K562 (cell line): ENCODE results near the gene C12orf60. TPM values are rescaled to one million over a fixed set of nuclear protein-coding genes. Genes with fewer than 3 reads are reported as not detected.

Source experiments
- BRF1 ChIP-seq: IDR thresholded peaks from 3 replicates; pipeline ENCODE4 v1.6.1; 2011; ENCODE audit warnings: borderline replicate concordance, mild to moderate bottlenecking; ENCODE audit not compliant: insufficient read length; ENCODE audit errors: extremely low read depth
- MCM5 ChIP-seq: fragments of 450-650 bp; IDR thresholded peaks from 2 replicates; pipeline ENCODE4 v1.6.1; 2016; ENCODE audit warnings: low read depth
- NCOR1 ChIP-seq: fragments of 450-650 bp; IDR thresholded peaks from 2 replicates; pipeline ENCODE4 v1.6.1; 2016; ENCODE audit warnings: mild to moderate bottlenecking, moderate library complexity
- OTX1 ChIP-seq: fragments of 450-650 bp; formaldehyde crosslinking; IDR thresholded peaks from 2 replicates; pipeline ENCODE4 v1.4.0; 2022; ENCODE audit warnings: mild to moderate bottlenecking
- SMC3 ChIP-seq: conservative IDR thresholded peaks from 2 replicates; pipeline ENCODE4 v1.6.1; 2011; ENCODE audit warnings: low read depth, low read length, improper control_type of control experiment; ENCODE audit not compliant: insufficient read depth
- SRSF3 ChIP-seq: fragments of 200-400 bp; formaldehyde crosslinking; IDR thresholded peaks from 2 replicates; pipeline ENCODE4 v1.6.1; 2016; ENCODE audit warnings: mild to moderate bottlenecking, low read length, moderate library complexity; ENCODE audit not compliant: insufficient read depth
- TAF9B ChIP-seq: fragments of 450-650 bp; IDR thresholded peaks from 2 replicates; pipeline ENCODE4 v1.6.1; 2018; ENCODE audit warnings: mild to moderate bottlenecking; ENCODE audit not compliant: partially characterized antibody
- ZBED1 ChIP-seq: IDR thresholded peaks from 2 replicates; pipeline ENCODE4 v1.6.1; 2014
- polyA plus RNA-seq, 8 experiments: library from polyadenylated mRNA; depleted of rRNA in 4 of 8; stranded (reverse) in 5 of 8; unstranded in 3 of 8; fragments of >200 nt; fragmentation: Nextera tagmentation in 2 of 8; fragmentation: Illumina TruSeq in 1 of 8; extraction: Ambion mirVana in 2 of 8; extraction: Trizol in 1 of 8; gene quantifications; 2 replicates each; pipeline versions ENCODE4 v1.2.1 to v1.2.3, GENCODE V29; 2011 to 2014; ENCODE audit warnings: inconsistent platforms in 1 of 8, missing spikeins in 1 of 8
- total RNA-seq, 7 experiments: library from RNA; depleted of rRNA in 6 of 7; stranded (reverse); fragments of >200 nt in 6 of 7; fragmentation: Illumina TruSeq in 2 of 7; extraction: Trizol in 2 of 7; gene quantifications; 2 replicates each; pipeline versions ENCODE4 v1.2.1 to v1.2.3, GENCODE V29; 2011 to 2021; ENCODE audit warnings: low replicate concordance in 1 of 7
- TF ChIP-seq, protein P1 (sequence below): fragments of 250-450 bp; sonication (Bioruptor Pico); IDR thresholded peaks from 2 replicates; pipeline ENCODE4 v1.8.0; 2021; ENCODE audit warnings: moderate library complexity, mild to moderate bottlenecking, inconsistent platforms
- TF ChIP-seq, protein P2 (sequence below): fragments of 200-800 bp; sonication (Bioruptor generic); IDR thresholded peaks from 2 replicates; pipeline ENCODE4 v1.6.1; 2017; ENCODE audit warnings: missing genetic modification characterization, missing compliant biosample characterization
- TF ChIP-seq, protein P3 (sequence below): IDR thresholded peaks from 3 replicates; pipeline ENCODE4 v1.6.1; 2011; ENCODE audit warnings: borderline replicate concordance, mild to moderate bottlenecking, moderate library complexity; ENCODE audit not compliant: insufficient read length; ENCODE audit errors: extremely low read depth
- TF ChIP-seq, protein P4 (sequence below): sonication (generic); formaldehyde crosslinking; IDR thresholded peaks from 2 replicates; pipeline ENCODE4 v1.8.0; 2022; ENCODE audit warnings: missing genetic modification reagents, mild to moderate bottlenecking, borderline replicate concordance
- TF ChIP-seq, protein P5 (sequence below): fragments of 450-650 bp; IDR thresholded peaks from 2 replicates; pipeline ENCODE4 v1.6.1; 2016; ENCODE audit warnings: mild to moderate bottlenecking
- TF ChIP-seq, protein P6 (sequence below), 3 experiments: IDR thresholded peaks in 2 of 3; conservative IDR thresholded peaks in 1 of 3; 2 replicates each; pipeline ENCODE4 v1.5.1; 2011 to 2012; ENCODE audit warnings: low read length in 3 of 3, mild to moderate bottlenecking in 3 of 3, control low read depth in 2 of 3, improper control_type of control experiment in 1 of 3, inconsistent platforms in 1 of 3, low read depth in 1 of 3, mixed read lengths in 1 of 3, moderate library complexity in 1 of 3; ENCODE audit not compliant: insufficient read depth in 2 of 3

C12orf60 gene
- total and polyA plus RNA-seq, 9 of the 15 experiments (the other 6 are each of a cell fraction or from before 2014, with no cell fraction given) = 0.41 to 4.4 (median 2.5) TPM

DNA sequence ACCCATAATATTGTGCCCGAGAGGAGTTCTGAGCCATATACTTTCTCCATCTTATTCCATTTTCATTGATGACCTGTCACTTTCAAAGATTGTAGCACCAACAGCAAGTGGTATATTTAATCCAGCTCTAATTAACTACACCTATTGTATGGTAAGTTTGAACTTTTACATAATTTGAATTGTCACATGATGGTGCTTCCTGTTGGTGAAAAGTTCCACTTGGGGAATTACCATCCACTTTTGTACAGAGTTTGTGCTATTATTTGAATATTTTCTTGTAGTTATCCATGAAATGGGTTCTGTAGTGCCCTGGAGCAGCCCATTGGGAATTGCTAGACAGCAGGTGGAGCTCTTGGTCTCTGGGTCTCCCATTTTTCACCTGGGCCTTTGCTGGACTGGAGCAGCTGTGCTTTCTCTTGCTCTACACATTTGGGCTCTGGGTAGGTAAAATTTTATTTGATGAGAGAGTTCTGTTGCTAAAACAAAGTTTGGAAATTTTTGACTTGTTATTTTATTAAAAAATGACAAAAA, 7.5 kb downstream of the C12orf60 start (continued):
- TF ChIP-seq, protein P1, sequence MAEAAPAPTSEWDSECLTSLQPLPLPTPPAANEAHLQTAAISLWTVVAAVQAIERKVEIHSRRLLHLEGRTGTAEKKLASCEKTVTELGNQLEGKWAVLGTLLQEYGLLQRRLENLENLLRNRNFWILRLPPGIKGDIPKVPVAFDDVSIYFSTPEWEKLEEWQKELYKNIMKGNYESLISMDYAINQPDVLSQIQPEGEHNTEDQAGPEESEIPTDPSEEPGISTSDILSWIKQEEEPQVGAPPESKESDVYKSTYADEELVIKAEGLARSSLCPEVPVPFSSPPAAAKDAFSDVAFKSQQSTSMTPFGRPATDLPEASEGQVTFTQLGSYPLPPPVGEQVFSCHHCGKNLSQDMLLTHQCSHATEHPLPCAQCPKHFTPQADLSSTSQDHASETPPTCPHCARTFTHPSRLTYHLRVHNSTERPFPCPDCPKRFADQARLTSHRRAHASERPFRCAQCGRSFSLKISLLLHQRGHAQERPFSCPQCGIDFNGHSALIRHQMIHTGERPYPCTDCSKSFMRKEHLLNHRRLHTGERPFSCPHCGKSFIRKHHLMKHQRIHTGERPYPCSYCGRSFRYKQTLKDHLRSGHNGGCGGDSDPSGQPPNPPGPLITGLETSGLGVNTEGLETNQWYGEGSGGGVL = no peak
- TF ChIP-seq, protein P2, sequence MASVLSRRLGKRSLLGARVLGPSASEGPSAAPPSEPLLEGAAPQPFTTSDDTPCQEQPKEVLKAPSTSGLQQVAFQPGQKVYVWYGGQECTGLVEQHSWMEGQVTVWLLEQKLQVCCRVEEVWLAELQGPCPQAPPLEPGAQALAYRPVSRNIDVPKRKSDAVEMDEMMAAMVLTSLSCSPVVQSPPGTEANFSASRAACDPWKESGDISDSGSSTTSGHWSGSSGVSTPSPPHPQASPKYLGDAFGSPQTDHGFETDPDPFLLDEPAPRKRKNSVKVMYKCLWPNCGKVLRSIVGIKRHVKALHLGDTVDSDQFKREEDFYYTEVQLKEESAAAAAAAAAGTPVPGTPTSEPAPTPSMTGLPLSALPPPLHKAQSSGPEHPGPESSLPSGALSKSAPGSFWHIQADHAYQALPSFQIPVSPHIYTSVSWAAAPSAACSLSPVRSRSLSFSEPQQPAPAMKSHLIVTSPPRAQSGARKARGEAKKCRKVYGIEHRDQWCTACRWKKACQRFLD = no peak
- TF ChIP-seq BRF1 (no peak), SRSF3 (no peak), TAF9B (no peak), NCOR1 (no peak), MCM5 (no peak), OTX1 (no peak), SMC3 (0 out of 2 replicates have a peak, but pooled peaks have one; percentile 39), ZBED1 (no peak)
- TF ChIP-seq, protein P3, sequence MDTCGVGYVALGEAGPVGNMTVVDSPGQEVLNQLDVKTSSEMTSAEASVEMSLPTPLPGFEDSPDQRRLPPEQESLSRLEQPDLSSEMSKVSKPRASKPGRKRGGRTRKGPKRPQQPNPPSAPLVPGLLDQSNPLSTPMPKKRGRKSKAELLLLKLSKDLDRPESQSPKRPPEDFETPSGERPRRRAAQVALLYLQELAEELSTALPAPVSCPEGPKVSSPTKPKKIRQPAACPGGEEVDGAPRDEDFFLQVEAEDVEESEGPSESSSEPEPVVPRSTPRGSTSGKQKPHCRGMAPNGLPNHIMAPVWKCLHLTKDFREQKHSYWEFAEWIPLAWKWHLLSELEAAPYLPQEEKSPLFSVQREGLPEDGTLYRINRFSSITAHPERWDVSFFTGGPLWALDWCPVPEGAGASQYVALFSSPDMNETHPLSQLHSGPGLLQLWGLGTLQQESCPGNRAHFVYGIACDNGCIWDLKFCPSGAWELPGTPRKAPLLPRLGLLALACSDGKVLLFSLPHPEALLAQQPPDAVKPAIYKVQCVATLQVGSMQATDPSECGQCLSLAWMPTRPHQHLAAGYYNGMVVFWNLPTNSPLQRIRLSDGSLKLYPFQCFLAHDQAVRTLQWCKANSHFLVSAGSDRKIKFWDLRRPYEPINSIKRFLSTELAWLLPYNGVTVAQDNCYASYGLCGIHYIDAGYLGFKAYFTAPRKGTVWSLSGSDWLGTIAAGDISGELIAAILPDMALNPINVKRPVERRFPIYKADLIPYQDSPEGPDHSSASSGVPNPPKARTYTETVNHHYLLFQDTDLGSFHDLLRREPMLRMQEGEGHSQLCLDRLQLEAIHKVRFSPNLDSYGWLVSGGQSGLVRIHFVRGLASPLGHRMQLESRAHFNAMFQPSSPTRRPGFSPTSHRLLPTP = no peak
- TF ChIP-seq, protein P4, sequence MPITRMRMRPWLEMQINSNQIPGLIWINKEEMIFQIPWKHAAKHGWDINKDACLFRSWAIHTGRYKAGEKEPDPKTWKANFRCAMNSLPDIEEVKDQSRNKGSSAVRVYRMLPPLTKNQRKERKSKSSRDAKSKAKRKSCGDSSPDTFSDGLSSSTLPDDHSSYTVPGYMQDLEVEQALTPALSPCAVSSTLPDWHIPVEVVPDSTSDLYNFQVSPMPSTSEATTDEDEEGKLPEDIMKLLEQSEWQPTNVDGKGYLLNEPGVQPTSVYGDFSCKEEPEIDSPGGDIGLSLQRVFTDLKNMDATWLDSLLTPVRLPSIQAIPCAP (CRISPR knock-in tag) = no peak
- TF ChIP-seq, protein P5, sequence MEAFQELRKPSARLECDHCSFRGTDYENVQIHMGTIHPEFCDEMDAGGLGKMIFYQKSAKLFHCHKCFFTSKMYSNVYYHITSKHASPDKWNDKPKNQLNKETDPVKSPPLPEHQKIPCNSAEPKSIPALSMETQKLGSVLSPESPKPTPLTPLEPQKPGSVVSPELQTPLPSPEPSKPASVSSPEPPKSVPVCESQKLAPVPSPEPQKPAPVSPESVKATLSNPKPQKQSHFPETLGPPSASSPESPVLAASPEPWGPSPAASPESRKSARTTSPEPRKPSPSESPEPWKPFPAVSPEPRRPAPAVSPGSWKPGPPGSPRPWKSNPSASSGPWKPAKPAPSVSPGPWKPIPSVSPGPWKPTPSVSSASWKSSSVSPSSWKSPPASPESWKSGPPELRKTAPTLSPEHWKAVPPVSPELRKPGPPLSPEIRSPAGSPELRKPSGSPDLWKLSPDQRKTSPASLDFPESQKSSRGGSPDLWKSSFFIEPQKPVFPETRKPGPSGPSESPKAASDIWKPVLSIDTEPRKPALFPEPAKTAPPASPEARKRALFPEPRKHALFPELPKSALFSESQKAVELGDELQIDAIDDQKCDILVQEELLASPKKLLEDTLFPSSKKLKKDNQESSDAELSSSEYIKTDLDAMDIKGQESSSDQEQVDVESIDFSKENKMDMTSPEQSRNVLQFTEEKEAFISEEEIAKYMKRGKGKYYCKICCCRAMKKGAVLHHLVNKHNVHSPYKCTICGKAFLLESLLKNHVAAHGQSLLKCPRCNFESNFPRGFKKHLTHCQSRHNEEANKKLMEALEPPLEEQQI = no peak
- TF ChIP-seq, protein P6, sequence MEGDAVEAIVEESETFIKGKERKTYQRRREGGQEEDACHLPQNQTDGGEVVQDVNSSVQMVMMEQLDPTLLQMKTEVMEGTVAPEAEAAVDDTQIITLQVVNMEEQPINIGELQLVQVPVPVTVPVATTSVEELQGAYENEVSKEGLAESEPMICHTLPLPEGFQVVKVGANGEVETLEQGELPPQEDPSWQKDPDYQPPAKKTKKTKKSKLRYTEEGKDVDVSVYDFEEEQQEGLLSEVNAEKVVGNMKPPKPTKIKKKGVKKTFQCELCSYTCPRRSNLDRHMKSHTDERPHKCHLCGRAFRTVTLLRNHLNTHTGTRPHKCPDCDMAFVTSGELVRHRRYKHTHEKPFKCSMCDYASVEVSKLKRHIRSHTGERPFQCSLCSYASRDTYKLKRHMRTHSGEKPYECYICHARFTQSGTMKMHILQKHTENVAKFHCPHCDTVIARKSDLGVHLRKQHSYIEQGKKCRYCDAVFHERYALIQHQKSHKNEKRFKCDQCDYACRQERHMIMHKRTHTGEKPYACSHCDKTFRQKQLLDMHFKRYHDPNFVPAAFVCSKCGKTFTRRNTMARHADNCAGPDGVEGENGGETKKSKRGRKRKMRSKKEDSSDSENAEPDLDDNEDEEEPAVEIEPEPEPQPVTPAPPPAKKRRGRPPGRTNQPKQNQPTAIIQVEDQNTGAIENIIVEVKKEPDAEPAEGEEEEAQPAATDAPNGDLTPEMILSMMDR (IDR thresholded peaks at IDR 0.05 in 2 of 3, conservative IDR thresholded peaks at IDR 0.05 in 1 of 3; ENCODE audit: insufficient read depth in 2 of 3, low read depth in 1 of 3, low read length in 3 of 3) = peak; percentile 40 to 56 (median 50)
- TF ChIP-seq, all 486 proteins: peak for 5
